CD4-positive, alpha-beta T cell treated with Interleukin-17A for 1 hour (primary cell): ENCODE results near the gene INHBE.
"Not testable (repeated sequence)": the region's sequence is repeated elsewhere in the genome, so short reads cannot be mapped to it uniquely, and the experiment has no call there.

ENCODE experiments used
- DNase-seq: peaks from one replicate; pipeline ENCODE4 v3.0.0-alpha.2; 2020

The INHBE gene, protein sequence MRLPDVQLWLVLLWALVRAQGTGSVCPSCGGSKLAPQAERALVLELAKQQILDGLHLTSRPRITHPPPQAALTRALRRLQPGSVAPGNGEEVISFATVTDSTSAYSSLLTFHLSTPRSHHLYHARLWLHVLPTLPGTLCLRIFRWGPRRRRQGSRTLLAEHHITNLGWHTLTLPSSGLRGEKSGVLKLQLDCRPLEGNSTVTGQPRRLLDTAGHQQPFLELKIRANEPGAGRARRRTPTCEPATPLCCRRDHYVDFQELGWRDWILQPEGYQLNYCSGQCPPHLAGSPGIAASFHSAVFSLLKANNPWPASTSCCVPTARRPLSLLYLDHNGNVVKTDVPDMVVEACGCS

DNA sequence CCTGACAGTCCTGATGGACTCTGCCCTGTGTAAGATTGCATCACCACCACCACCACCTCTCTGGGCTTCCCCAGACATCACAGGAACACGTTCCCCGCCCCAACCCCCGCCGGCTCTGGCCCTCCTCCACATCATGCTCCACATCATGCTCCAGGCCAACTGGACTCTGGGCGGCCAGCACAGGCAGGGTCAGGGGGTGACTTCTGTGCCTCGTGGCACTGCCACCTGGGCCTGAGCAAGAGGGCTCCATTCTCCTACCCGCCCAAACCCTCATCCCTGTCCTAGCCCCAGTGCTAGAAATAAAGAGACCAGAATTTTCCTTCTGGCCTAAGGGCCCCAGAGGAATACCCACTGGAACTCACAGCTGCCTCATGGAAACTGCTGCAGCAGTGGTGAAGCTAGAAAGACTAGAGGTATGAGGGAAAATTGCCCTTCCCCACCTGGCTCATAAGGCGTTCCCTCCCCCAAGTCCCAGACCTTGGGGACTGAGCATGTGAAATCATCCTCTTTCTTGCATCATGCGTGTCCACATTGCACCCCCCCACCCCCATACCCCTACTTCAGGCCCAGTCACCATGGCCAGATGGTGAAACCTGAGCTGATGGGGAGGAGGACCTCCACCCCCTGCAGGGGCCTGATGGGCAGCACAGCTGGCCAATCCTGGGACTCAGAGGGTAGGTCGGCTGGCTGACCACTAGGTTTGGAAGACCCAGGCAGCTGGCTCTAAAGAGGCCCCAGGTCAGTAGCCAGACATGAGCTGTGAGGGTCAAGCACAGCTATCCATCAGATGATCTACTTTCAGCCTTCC is at the start of gene INHBE:
TSS of gene INHBE (plus strand) at position 742 of the 808 bp plus-strand sequence. CDS start 230 bp downstream, outside the sequence.
- DNase-seq, result no peak

- DNase-seq, result no peak
These were observed 44.6 kb upstream of the INHBE start for GRCh38 chr12:57410534-57410933.

- DNase-seq, result not testable (repeated sequence)
These were observed 40.9 kb upstream of the INHBE start for GRCh38 chr12:57414160-57414559.

DNA sequence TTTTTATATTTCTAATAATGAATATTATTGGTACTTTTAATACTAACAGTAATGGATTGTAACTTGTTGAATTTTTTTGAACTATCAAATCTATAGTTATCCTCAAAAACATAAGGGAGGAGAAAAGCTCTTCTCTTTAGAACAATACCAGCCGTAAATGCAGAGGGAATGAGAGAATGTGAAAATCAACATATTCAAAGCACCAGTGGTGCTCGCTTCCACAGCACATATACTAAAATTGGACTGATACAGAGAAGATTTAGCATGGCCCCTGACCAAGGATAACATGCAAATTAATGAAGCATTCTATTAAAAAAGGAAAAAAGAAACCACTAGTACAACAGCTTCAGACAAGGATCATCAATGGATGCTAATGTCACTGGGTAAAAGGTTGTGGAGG is 40.0 kb upstream of the INHBE start:
- DNase-seq, result no peak

GRCh38 chr12:57416039-57416996 is 38.8 kb upstream of the INHBE start:
- no peak for DNase-seq

DNA sequence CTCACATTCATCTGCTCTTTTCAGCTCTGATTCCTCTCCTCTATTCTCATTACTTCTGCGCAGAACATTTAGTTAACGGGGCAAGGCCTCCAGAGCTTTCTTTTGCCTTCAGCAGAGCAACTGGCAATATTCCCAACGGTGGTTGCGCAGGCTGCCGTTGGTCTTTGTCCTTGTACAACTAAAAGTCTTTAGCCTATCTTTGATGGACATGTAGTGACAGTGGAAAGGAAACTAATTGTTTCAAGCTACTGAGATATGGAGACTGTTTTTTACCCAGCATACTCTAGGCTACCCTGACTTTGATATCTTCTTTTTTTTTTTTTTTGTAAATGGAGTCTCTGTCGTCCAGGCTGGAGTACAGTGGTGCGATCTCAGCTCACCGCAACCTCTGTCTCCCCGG is 36.9 kb upstream of the INHBE start:
- no peak for DNase-seq

DNA sequence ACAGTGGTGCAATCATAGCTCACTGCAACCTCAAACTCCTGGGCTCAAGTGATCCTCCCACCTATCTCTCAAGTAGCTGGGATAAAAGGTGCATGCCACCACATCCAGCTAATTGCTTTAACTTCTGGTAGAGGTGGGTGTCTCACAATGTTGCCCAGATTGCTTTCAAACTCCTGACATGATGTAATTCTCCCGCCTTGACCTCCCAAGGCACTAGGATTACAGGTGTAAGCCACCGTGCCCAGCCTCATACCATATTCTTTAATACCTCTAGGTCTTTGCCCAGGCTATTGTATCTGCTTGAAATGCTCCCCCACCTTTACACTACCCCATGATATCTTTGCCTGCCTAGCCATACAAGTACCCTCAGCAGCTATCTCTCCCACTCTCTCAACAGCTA is 35.6 kb upstream of the INHBE start:
- DNase-seq, result no peak

DNA sequence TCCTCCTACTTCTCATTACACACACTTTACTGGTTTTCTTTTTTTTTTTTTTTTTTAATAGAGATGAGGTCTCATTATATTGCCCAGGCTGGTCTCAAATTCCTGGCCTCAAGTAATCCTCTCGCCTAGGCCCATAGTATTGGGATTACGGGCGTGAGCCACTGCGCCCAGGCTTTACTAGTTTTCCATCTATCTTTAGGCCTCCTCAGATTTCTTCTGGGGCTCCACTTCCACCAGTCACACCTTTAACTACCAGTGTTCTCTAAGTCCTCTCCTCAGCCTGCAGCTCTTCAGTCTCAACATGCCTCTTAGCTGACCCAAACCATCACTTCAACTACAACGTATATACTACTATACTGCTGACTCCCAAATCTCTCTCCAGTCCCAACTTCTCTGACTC is 34.6 kb upstream of the INHBE start:
- no peak for DNase-seq

- not testable (repeated sequence) for DNase-seq
These were observed 28.2 kb upstream of the INHBE start for GRCh38 chr12:57426948-57427347.

DNA sequence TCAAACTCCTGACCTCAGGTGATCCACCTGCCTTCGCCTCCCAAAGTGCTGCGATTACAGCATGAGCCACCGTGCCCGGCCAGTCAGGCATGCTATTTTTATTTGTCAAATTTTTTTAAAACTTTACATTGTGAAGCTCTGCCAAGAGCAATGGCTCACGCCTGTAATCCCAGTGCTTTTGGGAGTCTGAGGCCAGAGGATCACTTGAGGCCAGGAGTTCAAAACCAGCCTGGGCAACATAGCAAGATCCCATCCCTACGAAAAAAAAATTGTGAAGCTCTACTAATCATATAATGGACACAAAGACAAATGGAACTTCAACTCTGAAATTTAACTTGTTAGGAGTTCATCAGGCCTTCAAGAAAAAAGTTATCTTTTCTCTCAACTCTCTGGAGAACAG is 26.1 kb upstream of the INHBE start:
- no peak for DNase-seq

GRCh38 chr12:57429473-57430111 is 25.5 kb upstream of the INHBE start:
- DNase-seq, result peak; percentile 9

- peak; percentile 55 for DNase-seq
These were observed 24.8 kb upstream of the INHBE start for GRCh38 chr12:57430112-57430930.

- peak; percentile 96 for DNase-seq
These were observed 24.1 kb upstream of the INHBE start, which contains the start of gene R3HDM2 for GRCh38 chr12:57430931-57431566. TSS of gene R3HDM2 (minus strand) at chr12:57431043. CDS start at chr12:57310428, 120,615 bp downstream.

DNA sequence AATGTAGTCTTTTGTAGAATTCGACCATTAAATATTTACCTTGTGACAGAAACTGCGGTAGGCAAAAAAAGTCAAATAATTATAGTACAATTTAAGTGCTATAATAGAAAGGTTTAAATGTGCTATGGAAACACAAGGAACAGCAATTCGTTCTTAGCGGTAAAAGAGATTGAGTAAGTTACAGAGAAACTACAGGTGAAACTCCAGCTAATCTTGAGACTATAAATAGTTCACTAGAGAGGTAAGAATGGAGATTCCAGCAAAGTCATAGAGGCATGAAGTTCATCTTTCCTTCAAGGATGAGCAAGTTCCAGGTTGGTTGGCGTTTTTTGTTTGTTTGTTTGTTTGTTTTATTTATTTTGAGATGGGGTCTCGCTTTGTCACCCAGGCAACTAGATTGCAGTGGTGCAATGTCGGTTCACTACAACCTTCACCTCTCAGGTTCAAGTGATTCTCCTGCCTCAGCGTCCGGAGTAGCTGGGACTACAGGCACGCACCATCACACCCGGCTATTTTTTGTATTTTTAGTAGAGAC is 23.4 kb upstream of the INHBE start:
- no peak for DNase-seq

DNA sequence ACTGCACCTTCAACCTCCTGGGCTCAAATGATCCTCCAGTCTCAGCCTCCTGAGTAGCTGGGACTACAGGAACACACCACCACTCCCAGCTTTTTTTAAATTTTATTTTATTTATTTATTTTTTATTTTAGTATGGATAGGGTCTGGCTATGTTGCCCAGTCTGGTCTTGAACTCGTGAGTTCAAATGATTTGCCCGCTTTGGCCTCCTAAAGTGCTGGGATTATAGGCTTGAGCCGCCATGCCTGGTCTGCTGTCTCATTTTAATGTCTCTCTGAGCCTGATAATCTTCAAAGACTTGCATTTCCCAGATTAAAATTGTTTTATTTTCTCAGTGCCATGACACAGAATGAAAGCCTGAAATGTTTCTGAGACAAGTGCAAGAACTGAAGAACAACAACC is 21.7 kb upstream of the INHBE start:
- no peak for DNase-seq

DNA sequence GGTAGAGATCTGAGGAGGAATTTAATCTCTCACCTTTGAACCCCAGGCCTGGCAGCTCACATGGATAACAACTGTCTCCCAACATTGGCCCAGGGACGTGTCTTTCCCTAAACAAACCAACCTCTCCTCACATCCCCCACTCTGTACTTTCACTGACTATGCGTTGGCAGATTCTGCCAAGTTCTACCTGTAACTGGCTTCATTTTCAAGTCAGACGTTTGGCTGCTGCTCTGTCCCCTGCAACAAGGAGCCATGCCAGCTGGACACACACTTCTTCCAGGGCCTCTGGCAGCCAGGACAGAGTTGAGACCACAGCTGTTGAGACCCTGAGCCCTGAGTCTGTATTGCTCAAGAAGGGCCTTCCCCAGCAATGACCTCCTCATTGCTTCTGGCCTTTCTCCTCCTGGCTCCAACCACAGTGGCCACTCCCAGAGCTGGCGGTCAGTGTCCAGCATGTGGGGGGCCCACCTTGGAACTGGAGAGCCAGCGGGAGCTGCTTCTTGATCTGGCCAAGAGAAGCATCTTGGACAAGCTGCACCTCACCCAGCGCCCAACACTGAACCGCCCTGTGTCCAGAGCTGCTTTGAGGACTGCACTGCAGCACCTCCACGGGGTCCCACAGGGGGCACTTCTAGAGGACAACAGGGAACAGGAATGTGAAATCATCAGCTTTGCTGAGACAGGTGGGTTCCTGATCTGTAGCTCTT is 20.4 kb upstream of the INHBE start, which contains the start of gene INHBC:
TSS of gene INHBC (plus strand) at position 268 of the 707 bp plus-strand sequence. CDS start at position 371, 103 bp downstream.
- DNase-seq, result no peak

DNA sequence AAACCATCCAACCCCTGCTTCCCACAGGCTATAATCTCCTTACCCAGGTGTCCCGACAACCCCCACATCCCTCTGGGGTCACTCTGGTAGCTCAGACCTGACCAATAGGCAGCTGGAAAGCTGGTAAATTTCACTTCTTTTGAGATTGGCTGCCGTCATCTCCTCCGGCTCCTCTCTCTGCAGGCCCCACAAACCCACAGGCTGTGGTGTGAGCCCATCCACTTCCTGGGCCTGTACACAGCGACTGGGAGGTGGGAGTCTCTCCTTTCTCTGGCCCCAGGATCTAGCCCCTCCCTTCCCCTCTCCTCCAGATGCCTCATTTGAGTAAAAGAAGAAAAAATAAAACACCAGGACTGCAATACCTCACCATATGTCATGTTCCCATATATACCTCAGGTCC is 19.8 kb upstream of the INHBE start:
- DNase-seq, result no peak

DNA sequence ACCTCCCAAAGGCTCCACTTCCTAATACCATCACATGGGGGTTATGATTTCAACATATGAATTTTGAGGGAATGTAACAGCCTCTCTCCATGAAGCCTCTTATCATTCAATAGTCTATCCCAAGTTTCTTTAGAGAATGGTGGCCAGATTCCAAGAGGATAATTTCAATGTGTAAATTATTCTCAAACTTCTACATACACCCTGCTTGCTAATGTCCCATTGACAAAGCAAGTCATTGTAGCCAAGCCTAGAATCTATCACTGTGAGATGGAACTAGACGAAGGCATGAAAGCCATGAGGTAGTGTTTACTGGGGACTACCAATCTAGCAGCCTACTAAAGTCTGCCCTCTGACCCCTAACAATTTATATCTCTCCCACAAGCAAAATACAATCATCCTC is 16.7 kb upstream of the INHBE start:
- DNase-seq, result no peak

- no peak for DNase-seq
These were observed 15.3 kb upstream of the INHBE start for GRCh38 chr12:57439762-57440266.

- not testable (repeated sequence) for DNase-seq
These were observed 13.7 kb upstream of the INHBE start for GRCh38 chr12:57441393-57441792.
